H1 (cell line): ENCODE data around the gene PBX2. TPM values are rescaled to one million over a fixed set of nuclear protein-coding genes. Genes with fewer than 3 reads are reported as not detected.

Experiments used
- CBX8 ChIP-seq: fragments of 300-800, 300-1000 bp; sonication (generic); IDR thresholded peaks from 2 replicates; pipeline ENCODE4 v1.7.1; 2016; ENCODE audit warnings: low read depth, low read length, borderline replicate concordance
- USF2 ChIP-seq: IDR thresholded peaks from 2 replicates; pipeline ENCODE4 v1.6.1; 2011; ENCODE audit warnings: low read length, improper control_type of control experiment
- polyA plus RNA-seq, 7 experiments: library from polyadenylated mRNA; depleted of rRNA in 3 of 7; stranded (reverse) in 5 of 7; unstranded in 2 of 7; fragments of >200 nt in 5 of 7; fragments of 200-250 nt in 2 of 7; gene quantifications; 1 replicate in 5 of 7; 2 replicates in 1 of 7; 4 replicates in 1 of 7; pipeline versions ENCODE4 v1.2.1 to v1.2.3, GENCODE V29; 2011 to 2013; ENCODE audit warnings: missing spikeins in 2 of 7, mixed read lengths in 2 of 7
- total RNA-seq: library from RNA; stranded (reverse); fragmentation: NEBNext Ultra II Directional; extraction: Animal tissue kit (Norgen Biotek cat#: 25700); gene quantifications from 2 replicates; pipeline ENCODE4 v1.2.1, GENCODE V29; 2021

PBX2 gene
- total and polyA plus RNA-seq, 2 of the 8 experiments (the other 6 are each of a cell fraction or from before 2014, with no cell fraction given), result 102 to 130 TPM

- no peak for TF ChIP-seq USF2
- TF ChIP-seq CBX8, result no peak
Measured at GRCh38 chr6:32216998-32217397, 27.0 kb upstream of the PBX2 start (continued).
